HG03280 (cell line): ENCODE data around the gene OR13C5.
"Not testable (repeated sequence)": the region's sequence is repeated elsewhere in the genome, so short reads cannot be mapped to it uniquely, and the experiment has no call there.

Experiments
- ATAC-seq: cut with Tn5 transposase; IDR thresholded peaks from one replicate; pipeline ENCODE4 v1.9.1; 2021; ENCODE audit warnings: mild to moderate bottlenecking, moderate library complexity; ENCODE audit not compliant: unreplicated experiment

Gene OR13C5, protein sequence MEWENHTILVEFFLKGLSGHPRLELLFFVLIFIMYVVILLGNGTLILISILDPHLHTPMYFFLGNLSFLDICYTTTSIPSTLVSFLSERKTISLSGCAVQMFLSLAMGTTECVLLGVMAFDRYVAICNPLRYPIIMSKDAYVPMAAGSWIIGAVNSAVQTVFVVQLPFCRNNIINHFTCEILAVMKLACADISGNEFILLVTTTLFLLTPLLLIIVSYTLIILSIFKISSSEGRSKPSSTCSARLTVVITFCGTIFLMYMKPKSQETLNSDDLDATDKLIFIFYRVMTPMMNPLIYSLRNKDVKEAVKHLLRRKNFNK

DNA sequence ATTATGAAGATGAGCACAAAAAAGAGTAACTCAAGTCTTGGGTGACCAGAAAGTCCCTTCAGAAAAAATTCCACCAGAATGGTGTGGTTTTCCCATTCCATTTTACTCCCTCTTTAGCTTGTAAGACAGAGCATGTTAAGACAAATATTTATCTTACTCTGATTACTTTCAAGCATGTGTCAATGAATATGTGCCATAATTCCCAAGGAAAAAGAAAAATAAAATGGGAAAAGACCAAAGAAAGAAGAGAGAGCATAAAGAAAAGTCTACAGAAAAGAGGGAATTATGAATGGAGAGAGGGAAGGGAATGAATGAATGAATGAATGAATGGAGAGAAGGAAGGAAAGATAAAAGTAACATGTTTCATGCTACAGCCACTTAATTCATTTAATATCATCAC, at the start of gene OR13C5:
OR13C5 (minus strand) TSS at position 101 of the 400 bp plus-strand sequence; CDS start at position 101, 0 bp downstream.
- ATAC-seq = not testable (repeated sequence)

DNA sequence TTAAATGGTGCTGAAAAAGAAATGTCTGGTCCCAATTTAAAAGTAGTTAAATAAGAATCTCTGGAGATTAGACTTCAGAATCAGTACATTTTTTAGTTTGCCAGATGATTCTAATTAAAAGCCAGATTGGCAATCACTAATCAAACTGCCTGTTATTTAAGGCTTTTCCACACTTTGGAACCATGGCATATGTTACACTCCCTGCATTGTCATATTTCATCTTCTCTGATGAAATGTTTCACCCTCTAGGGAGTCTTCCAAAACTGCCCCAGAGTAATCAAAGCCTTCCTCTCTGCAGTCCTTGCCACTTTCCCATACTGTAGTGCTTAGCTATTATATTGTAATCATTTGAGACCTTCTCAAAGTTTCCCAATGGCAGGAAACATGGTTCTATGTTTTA, 36.2 kb upstream of the OR13C5 start:
- no peak for ATAC-seq

DNA sequence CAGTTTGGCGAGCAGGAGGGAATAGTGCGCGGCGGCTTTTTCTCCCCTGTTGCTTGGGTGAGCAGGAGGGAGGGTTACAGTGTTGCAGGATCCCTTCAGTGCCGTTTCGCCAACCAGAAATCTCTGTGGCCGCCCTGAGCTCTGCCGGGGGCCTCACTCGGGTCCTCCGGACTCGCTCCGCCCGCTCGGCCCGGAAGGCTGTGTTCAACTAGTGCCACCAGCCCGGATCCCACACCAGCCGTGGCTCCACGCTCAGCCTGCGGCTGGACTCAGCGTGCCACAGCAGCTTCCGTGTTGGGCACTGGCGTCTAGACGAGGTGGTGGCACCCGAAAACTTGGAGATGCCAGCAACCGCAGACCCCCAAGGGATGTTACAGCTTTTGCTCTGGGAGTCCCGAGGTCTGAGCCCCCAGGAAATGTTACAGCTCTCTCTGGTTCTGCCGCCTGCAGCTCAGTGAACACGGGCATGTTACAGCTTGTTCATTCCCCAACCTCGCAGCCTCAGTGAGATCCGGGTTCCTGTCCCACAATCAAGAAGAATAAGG, 34.8 kb upstream of the OR13C5 start:
- no peak for ATAC-seq

DNA sequence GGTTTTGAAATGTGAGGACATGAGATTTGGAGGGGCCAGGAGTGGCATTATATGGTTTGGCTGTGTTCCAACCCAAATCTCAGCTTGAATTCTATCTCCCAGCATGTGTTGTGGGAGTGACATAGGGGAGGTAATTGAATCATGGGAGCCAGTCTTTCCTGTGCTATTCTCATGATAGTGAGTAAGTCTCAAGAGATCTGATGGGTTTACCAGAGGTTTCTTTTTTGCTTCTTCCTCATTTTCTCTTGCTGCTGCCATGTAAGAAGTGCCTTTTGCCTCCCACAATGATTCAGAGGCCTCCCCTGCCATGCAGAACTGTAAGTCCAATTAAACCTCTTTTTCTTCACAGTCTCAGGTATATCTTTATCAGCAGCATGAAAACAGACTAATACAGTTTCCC, 26.8 kb upstream of the OR13C5 start:
- not testable (repeated sequence) for ATAC-seq

DNA sequence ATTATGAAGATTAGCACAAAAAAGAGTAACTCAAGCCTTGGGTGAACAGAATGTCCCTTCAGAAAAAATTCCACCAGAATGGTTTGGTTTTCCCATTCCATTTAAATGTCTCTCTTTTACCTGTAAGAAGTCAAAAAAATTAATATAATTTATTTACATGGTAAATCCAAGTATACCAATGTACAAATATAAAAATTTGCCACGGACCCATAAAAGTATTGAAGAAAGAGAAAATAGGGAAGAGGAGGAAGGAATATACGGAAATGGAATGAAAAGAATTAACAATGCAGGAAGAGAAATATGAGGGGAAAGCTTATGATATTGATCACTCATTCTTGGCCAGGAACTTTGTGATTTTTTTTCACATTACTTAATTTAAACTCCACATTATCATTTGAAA, 18.9 kb upstream of the OR13C5 start, which contains the start of gene OR13C9:
OR13C9 (minus strand) TSS at position 101 of the 400 bp plus-strand sequence; CDS start at position 101, 0 bp downstream.
- ATAC-seq = no peak

DNA sequence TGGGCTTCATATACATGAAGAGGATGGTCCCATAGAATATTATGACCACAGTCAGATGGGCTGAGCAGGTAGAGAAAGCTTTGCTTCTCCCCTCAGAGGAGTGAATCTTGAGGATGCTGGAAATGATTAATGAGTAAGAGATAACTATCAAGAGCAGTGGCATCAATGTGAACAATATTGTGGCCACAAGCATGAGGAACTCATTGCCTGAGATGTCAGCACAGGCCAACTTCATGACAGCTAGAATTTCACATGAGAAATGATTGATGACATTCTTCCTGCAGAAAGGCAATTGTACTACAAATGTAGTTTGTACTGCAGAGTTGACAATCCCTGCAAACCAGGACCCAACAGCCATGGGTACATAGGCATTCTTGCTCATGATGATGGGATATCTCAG, 18.2 kb upstream of the OR13C5 start:
- no peak for ATAC-seq

DNA sequence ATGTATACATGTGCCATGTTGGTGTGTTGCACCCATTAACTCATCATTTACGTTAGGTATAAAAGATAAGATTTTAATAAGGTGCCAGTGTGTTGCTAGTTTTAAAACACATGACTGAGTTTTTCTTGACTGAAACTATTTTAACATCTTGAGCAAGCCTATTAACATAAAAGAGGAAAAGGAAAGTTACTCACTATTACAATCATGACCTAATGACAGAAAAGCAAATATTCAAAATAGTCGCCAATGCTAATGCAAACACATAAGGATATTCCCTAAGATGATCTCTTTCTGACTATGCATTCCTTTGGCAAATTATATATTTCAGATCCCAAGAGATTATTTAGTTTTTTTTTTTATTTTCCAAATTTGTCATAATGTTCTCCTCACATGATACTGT, 12.0 kb upstream of the OR13C5 start:
- no peak for ATAC-seq

DNA sequence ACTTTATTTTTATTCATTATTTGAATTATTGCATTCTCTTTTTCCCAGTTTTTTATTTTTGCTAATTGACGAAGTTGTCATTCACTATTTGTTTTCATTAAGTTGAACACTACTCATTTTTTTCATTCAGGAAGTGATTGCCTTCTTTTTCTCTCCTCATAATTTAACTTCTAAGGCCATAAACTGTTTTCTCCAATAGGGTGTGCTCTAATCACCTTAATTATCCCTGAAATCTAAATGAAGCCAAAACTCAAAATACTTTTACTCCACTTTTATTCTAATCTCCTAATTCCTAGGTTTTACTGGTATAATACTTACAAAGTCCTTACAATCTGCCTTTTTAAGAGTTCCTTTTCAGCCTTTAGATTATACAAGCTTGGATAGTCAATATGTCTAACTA, 9.1 kb upstream of the OR13C5 start:
- ATAC-seq = no peak

DNA sequence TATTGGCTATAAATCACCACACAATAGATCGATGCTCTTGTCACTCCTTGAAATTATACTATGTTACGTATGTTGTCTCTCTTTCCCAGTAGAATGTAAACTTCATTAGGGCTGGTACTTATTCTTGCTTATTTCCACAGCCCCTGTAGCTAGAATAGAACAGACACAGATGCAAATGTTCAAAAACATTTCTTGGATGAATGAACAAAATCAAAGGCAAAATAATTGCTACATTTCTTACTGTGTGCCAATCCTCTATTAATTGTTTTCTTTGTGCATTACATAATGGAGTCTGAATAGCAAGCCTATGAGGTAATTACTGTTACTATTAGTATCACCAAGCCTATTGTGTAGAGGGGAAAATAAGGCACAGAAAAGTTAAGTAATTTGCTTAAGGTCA, 6.9 kb upstream of the OR13C5 start:
- no peak for ATAC-seq

DNA sequence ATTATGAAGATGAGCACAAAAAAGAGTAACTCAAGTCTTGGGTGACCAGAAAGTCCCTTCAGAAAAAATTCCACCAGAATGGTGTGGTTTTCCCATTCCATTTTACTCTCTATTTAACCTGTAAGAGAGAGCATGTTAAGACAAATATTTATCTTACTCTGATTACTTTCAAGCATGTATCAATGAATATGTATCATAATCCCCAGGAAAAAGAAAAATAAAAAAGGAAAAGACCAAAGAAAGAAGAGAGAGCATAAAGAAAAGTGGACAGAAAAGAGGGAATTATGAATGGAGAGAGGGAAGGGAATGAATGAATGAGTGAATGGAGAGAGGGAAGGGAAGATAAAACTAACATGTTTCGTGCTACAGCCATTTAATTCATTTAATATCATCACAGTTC, 6.3 kb upstream of the OR13C5 start, which contains the start of gene OR13C2:
OR13C2 (minus strand) TSS at position 101 of the 400 bp plus-strand sequence; CDS start at position 101, 0 bp downstream.
- not testable (repeated sequence) for ATAC-seq

DNA sequence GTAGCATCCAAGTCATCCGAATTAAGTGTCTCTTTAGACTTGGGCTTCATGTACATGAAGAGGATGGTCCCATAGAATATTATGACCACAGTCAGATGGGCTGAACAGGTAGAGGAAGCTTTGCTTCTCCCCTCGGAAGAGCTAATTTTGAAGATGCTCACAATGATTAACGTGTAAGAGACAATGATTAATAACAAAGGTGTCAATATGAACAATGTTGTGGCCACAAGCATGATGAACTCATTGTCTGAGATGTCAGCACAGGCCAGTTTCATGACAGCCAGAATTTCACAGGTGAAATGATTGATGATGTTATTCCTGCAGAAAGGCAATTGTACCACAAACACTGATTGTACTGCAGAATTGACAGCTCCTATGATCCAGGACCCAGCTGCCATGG, 5.6 kb upstream of the OR13C5 start:
- ATAC-seq = no peak

DNA sequence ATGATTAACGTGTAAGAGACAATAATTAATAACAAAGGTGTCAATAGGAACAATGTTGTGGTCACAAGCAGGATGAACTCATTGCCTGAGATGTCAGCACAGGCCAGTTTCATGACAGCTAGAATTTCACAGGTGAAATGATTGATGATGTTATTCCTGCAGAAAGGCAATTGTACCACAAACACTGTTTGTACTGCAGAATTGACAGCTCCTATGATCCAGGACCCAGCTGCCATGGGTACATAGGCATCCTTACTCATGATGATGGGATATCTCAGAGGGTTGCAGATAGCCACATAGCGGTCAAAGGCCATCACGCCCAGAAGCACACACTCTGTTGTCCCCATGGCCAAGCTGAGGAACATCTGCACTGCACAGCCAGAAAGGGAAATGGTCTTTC, 464 bp downstream of the OR13C5 start:
- not testable (repeated sequence) for ATAC-seq

DNA sequence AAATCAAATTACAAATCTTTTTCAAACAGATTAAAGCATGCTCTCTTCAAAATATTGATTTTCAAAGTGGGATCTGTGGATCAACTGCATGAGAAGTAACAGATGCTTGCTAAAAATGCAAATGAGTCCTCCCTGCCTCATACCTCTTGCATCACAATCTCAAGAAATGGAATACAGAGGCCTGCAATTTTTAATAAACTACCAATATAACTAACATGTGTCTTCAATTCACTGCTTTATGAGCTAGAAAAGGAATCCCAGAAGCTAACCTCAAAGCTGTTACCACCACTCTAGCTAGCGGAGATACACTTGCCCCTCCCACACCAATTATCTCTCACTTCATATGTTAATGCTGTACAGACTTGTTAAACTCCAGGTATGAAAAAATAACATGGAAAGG, 9.6 kb downstream of the OR13C5 start:
- no peak for ATAC-seq

DNA sequence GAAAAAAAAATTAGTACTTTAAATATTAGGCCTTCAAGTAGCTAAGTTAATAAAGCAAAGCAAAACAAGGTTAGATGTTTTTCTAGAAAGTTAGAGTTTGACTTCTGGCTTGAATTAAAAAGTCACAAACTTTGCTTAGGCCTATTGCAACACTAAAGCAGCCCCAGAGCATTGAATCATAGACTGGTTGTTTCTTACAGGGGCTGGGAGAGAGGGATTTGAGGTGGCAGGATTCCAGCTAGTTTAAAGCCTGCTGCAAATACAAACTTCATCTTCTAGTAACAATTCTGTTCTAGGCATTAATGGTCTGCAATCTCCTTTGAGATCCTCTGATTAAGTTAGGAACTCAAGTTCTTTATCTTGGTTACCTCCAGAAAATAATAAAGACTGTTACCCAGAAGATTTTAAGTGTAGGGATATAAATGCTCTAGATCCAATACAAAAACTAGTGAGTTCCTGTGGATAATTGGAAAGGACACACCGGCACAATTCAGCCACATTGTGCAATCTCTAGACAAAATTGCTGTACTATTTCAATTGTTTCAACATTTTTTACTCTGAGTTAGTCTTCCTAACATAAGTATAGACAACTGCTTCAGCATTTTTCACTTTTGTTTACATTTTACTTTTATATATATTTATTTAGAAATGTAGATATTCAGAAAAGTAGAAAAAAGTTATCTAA, 12.6 kb downstream of the OR13C5 start:
- no peak for ATAC-seq

DNA sequence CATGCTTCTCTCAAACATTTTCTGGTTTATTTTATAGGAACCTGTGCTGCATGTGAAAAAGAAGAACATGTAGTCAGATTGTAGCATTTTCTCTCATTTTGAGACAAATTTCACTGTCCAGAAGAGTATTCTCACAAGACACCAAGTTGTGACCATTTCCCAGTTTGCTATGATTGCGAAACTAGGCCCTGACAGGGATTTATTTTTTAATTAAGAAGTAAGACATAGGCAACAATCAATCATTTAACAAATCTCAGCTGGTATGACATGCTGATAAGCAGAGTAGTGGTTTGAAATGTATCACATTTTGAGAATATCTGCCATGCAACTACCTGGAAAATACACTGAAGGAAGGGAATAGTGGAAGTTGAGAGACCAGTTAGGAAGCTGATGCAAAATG, 18.7 kb downstream of the OR13C5 start:
- ATAC-seq = no peak

DNA sequence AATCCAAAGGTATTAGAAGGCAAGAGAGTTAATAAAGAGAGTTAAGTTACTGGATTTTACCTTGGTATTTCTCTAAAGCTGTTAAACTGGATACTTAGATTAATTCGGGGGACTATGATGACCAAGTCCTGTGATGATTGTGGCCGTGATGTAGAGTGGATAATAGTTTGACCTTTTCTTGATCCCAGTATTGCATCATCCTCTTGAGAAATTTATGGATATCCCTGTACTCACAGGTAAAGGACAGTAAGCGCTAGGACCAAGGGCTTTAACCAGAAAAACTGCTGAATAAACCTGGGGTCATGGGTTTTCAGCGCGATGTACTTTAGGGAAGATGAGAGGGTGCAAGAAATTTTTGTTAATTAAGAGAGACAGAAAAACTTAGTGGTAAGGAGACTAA, 21.9 kb downstream of the OR13C5 start:
- no peak for ATAC-seq

DNA sequence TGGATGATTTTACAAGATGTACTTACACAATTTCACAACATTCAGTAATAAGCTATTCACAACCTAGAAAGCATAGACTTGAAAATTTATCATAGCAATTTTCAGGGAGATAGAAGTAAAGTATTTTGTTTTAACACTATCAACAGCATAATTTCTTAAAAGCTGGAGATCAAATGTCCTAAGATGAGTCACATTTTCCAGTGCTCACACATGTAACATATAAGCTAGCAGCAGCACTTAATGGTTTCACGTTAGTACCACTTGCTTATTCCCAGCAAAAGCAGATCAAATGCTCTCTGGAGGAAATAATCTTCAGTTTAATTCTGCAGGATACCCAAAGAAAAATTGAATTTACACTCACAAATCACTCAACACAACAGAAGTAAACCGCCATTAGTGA, 23.8 kb downstream of the OR13C5 start:
- no peak for ATAC-seq

DNA sequence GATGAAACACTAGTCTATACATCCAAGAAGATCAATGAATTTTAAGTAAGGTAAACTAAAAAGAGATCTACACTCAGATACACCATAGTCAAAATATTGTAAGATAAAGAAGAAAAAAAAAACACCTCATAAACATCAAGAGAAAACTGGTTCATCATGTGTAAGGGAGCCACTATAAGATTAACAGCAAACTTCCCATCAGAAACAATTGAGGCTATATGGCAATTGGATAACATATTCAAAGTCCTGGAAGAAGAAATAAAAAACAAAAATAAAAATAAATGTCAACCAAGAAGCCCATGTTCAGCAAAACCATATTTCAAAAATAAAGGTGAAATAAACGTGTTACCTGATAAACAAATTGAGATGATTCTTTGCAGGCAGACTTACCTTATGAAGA, 26.6 kb downstream of the OR13C5 start:
- no peak for ATAC-seq

DNA sequence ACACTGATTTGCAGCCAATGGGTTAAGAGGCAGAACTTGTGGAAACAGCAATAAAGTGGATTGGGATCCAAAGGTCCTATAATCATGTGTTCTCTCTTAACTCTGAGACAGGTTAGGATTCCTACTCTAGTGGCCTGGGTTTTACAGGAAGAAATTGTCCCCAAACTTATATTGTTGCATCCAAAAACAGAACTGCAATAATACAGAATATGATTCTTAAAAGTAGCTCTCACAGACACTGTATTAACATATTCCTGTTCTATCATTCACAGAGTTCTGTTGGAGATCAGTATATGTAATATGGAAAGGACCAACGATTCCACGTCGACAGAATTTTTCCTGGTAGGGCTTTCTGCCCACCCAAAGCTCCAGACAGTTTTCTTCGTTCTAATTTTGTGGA, 30.3 kb downstream of the OR13C5 start, which contains the start of gene OR13C8:
OR13C8 (plus strand) TSS at position 301 of the 400 bp plus-strand sequence; CDS start at position 301, 0 bp downstream.
- ATAC-seq = no peak

DNA sequence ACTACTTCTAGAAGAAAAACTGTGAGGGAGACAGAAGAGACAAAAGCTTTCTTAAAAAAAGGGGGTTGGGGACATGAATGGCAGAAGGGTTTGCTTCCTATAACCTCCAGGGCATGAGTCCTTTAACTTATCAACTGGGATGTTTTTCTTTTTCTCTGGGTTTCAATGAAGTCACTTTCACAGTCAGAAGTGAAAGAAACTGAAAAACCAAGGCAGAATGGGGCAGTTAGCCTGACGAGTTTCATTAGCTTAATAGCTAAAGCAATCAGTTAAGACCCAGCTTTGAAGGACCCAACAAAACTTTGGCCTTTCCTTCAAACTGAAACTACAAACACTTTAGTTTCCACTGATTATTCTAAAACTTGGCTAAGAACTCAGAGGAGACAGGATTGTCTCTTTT, 34.9 kb downstream of the OR13C5 start:
- no peak for ATAC-seq

DNA sequence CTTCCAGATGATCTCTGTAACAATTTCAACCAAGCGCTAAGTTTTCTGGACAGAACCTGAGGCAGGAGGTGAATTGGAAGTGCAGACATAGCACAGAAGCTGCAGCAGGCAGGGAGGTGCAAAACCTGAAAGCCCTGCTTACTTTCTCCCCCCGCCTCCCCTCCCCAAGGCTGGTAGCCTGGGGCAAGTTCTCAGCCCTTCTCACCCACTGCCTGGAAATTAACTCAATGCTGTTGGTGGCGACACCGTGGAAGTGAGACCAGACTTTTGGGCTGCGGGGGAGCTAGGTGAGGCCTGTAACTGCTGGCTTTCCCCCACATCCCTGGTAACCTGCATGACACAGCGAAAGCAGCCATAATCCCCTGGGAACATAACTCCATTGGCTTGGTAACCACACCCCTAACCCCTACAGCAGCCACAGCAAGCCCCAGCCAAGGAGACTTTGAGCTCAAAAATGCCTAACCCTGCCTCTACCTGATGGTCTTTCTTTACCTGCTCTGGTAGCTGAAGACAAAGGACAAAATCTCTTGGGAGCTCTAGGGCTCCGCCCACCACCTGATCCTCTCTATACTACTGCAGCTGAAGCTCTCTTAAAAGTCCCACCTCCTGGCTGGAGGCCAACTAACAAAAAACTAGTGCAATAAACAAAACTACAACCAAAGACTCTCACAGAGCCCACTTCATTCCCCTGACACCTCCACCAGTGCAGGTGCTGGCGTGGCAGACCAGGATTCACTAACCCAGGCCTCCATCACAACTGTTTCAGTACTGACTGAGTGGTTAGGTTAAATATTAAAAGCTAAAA, 42.2 kb downstream of the OR13C5 start:
- ATAC-seq = no peak
